NCI-H2029 treated with DMSO at 0.1 percent for 48 hours (cell line): Measurements from ENCODE around the gene VHLL.

Experiments
- DNase-seq: peaks from one replicate; lab custom pipeline; 2025; lab: John Stamatoyannopoulos, UW

Gene VHLL

GRCh38 chr1:156291226-156292061, 7.7 kb downstream of the VHLL start:
- peak; percentile 55 for DNase-seq

GRCh38 chr1:156289857-156290256, 9.2 kb downstream of the VHLL start:
- DNase-seq, result no peak

- DNase-seq, result no peak
These were observed 13.0 kb downstream of the VHLL start for GRCh38 chr1:156286061-156286460.

DNA sequence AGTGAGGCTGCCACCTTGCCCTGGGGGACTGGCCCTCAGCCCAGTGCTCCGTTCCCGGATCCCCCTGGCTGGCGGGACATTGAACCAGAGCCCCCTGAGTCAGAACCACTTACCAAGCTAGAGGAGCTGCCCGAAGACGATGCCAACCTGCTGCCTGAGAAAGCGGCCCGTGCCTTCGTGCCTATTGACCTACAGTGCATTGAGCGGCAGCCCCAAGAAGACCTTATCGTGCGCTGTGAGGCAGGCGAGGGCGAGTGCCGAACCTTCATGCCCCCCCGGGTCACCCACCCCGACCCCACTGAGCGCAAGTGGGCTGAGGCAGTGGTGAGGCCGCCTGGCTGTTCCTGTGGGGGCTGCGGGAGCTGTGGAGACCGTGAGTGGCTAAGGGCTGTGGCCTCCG, 13.7 kb downstream of the VHLL start:
- no peak for DNase-seq

DNA sequence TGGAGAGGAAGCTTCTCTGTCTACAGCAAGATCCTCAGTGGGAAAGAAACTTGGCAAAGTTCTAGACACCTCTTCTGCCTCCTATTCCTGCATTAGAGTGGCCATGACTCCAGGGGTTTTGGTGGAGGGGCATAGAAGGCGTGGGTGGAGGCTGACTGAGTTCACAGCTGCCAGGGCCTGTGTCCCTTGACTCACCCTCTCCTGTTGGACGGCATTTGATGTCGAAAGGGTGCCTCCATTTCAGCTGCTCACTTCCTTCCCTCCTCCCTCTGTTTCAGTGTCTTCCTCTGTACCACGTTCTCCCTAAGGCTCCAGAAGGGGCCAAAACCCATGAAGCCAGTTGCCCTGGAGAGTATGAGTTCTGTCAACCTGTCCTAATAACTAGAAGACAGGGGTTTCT, 14.3 kb downstream of the VHLL start:
- DNase-seq, result no peak

GRCh38 chr1:156284112-156284511, 15.0 kb downstream of the VHLL start, which contains the start of gene TMEM79:
Gene TMEM79, plus strand, starts transcription at chr1:156284325. Its CDS starts 902 bp downstream, at chr1:156285227.
- no peak for DNase-seq

GRCh38 chr1:156283521-156283920, 15.6 kb downstream of the VHLL start:
- no peak for DNase-seq

DNA sequence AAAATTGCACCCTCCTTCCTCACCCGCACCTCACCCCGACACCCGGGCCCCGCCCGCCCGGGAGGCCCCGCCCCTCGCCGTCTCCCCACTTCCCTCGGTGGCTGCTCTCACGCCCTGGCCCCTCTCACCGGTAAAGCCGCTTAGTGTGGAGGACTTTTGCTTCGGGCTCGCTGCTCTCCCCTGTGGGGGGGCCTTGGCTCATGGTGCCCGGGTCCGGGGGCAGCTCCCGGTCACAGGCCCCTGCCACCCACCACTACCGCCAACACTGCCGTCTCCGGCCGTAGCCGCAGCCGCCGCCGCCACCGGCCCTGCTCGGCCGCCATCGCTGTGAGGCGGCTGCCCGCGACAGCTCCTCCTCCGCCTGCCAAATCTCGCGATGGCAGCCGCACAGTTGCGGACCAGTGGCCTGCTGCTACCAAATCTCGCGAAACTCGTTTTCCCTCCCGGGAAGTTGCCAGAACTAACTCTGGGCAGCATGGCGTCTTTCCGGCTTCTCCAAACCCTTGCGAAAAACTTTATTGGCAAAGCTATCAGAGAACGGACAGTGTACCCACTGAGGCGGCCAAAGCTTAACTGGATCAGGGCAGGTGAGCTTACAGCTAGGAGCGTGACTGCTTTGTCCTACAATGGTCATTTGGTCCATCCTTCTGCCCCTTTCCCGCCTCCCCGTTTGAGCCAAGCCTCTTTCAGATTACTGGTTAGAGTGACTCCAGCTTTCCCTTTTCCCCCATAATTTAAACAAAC, 16.5 kb downstream of the VHLL start, which contains the start of gene SMG5:
Gene SMG5 (minus strand): TSS at position 347 of the 744 bp plus-strand sequence. CDS start 145 bp downstream, at position 202.
- peak; percentile 85 for DNase-seq

GRCh38 chr1:156281693-156282478, 17.2 kb downstream of the VHLL start:
- DNase-seq, result peak; percentile 26

DNA sequence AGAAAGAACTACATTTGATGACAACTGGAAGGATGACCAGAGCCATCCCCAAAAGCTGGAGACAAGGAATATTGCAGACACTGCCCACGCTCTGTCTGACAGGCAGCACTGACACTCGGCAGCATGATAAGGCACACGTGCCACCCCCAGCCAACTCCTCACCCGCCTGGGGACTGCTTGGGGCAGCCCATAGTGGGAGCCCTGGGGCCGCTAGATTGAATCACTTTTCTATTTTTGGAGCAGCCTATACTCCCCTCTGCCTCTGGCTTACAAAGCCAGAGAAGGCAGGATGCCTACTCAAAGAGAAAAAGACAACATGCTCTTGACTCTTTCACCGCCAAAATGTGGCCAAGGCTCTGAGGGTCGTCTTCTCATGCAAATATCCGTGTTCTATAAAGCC, 17.8 kb downstream of the VHLL start:
- no peak for DNase-seq

- no peak for DNase-seq
These were observed 19.3 kb downstream of the VHLL start for GRCh38 chr1:156279837-156280236.

DNA sequence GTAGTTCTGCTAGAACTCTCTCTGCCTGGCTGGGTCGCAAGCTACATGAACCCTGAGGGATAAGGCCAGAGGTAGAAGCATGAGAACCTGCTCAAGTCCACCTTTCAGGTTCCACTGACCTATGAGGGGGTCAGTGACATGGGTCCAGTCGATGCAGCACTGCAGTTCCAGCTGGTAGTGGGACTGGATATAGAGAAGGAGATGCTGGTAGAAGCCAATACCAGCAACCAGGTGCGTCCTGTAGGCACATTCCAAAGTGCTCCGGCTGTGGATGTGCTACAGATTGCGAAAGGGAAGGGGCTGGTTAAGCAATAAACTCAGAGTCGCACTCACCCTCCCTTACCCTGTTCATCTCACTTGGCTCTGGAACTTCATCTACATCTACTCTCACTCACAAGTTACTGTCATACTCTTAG, 22.1 kb downstream of the VHLL start:
- no peak for DNase-seq

- no peak for DNase-seq
These were observed 22.6 kb downstream of the VHLL start for GRCh38 chr1:156276532-156276931.

DNA sequence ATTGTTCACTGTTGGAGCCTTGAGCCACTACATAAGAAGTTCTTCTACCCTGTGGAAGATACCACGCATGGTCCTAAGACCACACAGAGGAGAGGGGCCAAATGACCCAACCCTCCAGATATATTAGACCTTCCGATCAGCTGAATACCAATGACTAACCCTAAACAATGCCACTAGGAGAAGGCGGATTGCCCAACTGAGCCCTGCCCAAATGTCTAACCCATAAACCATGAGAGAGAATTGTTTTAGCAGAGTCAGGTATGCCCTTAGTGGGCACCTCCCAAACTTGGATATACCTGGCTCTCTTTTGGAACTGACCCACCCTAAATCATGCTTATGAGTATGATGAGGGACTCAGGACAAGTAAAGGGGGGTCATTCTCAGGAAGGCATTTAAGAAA, 28.8 kb downstream of the VHLL start:
- no peak for DNase-seq

- DNase-seq, result no peak
These were observed 30.8 kb downstream of the VHLL start for GRCh38 chr1:156268336-156268735.

DNA sequence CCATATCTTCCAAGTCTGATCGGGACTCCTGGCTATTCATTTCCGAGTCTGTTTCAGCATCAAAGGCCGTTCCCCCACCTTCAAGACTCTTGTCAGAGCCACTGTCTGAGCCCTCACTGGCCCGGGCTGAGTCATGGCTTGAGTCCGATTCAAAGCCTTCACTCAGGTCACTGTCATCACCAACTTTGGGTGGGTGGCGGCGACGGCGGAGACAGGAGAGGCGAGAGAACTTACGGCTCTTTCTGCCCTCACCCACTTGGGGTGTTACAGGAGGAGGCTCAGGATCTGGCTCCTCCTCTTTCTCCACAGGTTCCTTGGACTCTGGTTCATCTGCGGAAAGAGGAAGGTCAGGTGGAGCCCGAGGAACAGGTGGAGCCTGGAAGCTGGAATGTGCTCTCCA, 33.1 kb downstream of the VHLL start:
- DNase-seq, result no peak

DNA sequence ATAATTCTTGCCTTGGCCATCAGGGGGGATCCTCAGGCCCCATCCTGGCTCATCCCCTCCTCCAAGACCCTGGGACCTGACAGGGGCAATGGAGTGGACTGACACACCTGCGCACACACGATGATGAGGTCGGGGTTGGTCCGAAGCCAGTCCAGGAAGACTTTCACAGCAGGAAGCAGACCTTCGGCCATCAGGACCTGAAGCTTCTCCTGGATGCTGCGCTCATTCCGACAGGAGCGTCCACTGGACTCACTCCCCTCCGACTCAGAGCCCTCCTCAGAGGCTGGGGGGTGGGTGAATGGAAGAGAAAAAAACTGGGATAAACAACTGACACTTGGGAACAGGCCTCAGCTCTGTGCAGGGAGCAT, 35.8 kb downstream of the VHLL start:
- no peak for DNase-seq

GRCh38 chr1:156262461-156263287, 36.4 kb downstream of the VHLL start:
- no peak for DNase-seq

- no peak for DNase-seq
These were observed 38.2 kb downstream of the VHLL start for GRCh38 chr1:156260896-156261295.

- DNase-seq, result no peak
These were observed 39.3 kb downstream of the VHLL start for GRCh38 chr1:156259805-156260204.

- DNase-seq, result no peak
These were observed 40.2 kb downstream of the VHLL start for GRCh38 chr1:156258859-156259258.
